Activated effector memory CD4-positive, alpha-beta T cell treated with anti-CD3 and anti-CD28 coated beads, Interleukin-2, amount 50 U/mL, for 16 hours (primary cell): ENCODE data around the gene MUC13.
"Not testable (repeated sequence)": the region's sequence is repeated elsewhere in the genome, so short reads cannot be mapped to it uniquely, and the experiment has no call there.

Experiments
- DNase-seq: peaks from one replicate; pipeline ENCODE4 v3.0.0-alpha.2; 2020

MUC13 gene

DNA sequence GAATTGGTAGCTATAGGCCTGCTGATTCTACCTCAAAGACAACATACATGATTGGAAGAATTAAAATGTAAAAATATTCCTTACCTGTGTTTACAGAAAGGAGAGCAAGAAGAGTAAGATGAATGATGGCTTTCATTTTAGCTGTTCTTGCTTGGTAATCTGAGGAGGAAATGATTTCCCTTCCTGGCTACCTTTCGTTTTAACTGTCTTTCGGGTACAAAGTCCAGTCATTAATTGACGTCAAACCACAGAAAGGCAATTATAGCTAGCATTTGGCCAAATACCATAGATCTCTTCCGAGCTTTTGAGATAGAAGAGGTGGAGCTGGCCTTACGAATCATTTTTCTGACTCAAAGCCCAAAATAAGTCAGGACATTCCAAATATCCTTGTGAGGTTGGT is at the start of gene MUC13:
MUC13 (minus strand) TSS at position 175 of the 400 bp plus-strand sequence; CDS start at position 136, 39 bp downstream.
- DNase-seq: no peak

- no peak for DNase-seq
Observed at GRCh38 chr3:124982855-124983254, 48.3 kb upstream of the MUC13 start.

DNA sequence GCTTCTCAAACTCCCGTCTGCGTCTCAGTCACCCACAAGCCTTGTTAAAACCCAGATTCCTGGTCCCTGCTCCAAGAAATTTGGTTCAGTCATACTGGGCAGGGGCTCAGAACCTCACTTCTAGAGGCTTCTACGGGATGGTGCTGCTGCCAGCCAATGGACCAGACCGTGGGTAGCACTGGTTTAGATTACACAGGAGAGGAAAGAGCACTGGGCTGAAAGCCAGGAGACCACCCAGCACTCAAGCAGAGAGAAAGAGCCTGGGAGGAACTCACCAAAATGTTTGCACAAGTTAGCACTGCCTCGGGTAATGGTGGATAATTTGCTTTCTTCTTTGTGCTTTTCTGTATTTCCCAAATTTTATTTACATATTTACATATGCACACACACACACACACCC is 46.9 kb upstream of the MUC13 start:
- DNase-seq: no peak

DNA sequence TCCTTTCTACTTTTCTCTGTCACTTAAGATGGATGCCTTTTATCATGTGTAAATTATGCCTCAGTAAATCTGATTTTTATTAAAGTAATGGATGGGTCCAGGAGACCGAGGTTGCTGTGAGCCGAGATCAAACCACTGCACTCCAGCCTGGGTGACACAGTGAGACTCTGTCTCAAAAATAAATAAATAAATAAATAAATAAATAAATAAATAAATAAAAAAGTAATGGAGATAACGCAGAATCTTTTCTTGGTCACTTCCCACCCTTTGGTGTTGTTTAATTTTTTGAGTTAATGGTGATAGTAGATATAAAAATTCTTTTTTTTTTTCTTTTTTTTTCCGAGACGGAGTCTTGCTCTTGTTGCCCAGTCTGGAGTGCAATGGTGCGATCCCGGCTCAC is 44.1 kb upstream of the MUC13 start:
- DNase-seq: no peak

DNA sequence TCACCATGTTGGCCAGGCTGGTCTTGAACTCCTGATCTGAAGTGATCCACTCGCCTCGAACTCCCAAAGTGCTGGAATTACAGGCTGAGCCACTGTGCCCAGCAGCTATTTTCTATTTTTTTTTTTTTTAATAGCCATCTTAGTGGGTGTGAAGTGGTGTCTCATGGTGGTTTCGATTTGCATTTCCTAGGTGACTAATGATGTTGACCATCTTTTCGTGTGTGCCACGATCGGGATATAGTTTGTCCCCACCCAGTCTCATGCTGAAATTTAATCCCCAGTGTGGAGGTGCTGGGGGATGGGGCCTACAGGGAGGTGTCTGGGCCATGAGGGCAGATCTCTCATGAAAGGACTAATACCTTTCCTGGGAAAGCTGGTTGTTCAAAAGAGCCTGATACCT is 41.8 kb upstream of the MUC13 start:
- no peak for DNase-seq

DNA sequence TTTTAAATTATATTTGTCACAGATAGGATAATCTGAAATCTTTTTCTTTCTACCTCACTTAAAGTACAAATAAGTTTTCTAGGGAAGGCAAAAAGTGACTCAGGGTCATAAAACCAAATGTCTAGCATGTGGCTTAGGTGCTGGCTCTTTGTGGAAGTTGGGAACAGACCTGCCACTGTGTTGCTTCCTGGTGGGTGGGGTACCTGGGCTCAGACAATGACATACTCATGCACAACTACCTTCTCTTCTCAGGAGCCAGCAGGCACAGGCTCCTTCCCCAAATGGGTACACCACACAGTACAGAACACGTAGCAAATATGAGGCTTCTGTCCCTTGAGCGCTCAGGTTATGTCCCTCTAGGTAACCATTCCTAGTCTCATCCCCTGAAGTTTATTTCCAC is 40.1 kb upstream of the MUC13 start:
- DNase-seq: no peak

- DNase-seq: no peak
Observed at GRCh38 chr3:124973290-124973689, 38.7 kb upstream of the MUC13 start.

GRCh38 chr3:124972457-124972856 is 37.9 kb upstream of the MUC13 start:
- no peak for DNase-seq

GRCh38 chr3:124969963-124970722 is 35.6 kb upstream of the MUC13 start:
- no peak for DNase-seq

GRCh38 chr3:124969190-124969589 is 34.6 kb upstream of the MUC13 start:
- DNase-seq: no peak

- DNase-seq: no peak
Observed at GRCh38 chr3:124967964-124968363, 33.4 kb upstream of the MUC13 start.

DNA sequence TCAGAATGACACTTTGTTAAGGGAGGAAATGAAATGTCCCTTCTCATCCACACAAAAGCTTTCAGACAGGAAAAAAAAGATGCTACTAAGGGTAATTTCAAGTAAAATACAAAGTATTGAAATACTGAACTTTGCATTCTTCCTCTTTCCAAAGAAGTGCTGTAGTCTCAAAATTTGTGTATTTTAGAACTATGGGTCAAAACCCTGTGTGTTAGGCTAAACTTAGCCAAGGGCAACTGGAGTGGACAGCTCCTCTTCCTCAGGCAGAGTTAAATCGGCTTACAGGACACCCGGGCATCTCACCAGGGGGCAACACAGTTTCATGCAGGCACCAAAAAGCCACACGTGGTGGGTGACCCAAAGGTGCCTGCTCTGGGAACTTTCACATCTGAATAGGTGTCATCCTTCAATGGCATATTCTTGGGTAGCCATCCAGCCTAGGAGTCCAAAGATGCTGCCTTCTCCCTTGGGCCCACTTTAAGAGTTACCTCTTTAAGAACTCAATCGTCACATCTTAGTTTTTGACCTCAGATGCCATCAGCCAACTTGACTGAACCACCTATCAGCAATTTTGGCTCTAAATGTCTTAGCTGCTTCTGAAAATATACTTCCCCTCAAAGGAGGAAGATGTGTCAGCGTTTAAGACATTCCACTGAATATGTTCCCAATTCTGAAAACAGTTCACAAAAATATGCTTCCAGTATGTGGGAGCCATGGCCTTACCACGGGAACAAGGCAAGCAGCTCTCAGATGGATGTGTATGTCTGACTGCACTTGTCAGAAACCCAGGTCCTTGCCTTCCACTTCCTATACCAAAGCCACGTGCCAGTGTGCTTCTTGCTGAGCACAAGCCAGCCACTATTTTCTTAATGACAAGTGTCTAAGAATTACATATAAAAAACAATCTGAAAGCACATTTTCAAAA is 32.2 kb upstream of the MUC13 start:
- no peak for DNase-seq

DNA sequence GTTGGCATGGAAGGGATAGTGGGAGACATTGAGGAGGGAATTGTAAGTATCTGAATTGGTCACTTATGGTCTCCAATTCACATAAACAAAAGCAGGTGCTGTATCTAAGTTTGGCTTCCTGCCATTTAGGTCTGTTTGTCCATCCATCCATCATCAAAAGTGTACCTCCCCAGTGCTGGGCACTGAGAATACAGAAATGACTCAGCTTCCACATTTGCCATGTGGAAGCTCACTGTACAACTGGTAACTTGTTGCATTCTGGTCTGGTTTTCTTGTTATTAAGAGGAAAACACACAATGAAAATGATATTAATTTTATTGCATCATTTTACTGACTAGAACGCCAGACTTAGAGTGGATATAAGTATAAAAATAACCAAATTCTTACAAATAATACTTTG is 30.9 kb upstream of the MUC13 start:
- DNase-seq: no peak

DNA sequence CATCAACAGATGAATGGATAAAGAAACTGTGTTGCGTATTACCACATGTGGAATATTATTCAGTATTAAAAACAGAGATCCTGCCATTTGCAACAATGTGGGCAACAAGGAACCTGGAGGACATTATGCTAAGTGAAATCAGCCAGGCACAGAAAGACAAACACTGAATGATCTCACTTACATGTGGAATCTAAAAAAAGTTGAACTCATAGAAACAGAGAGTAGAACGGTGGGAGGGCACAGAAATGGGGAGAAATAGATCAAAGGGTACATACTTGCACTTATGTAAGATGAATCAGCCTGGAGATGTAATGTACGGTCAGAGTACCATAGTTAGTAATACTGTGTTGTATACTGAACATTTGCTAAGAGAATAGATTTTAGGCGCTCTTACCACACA is 29.8 kb upstream of the MUC13 start:
- no peak for DNase-seq

GRCh38 chr3:124963755-124964154 is 29.2 kb upstream of the MUC13 start:
- no peak for DNase-seq

DNA sequence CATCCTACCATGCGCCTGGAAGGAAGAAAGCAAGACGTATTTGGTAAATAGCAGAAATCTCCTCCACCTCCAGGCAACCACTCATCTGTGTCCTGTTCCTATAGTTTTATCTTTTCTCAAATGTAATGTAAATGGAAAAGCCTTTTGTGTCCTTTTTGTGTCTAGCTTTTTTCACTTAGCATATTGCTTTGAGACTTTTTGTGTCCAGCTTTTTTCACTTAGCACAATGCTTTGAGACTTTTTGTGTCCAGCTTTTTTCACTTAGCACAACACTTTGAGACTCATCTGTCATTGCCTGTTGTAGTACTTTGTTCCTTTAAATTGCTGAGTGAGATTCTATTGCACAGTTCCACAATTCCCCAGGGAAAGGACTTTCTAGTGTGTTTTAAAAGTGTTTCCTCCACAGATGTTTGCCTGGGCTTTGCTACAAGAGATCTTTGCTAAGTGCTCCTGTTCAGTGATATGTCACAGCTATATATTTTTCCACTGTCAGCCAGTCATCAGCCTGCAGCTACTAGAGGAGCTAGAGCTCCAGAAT is 27.9 kb upstream of the MUC13 start:
- no peak for DNase-seq

- DNase-seq: no peak
Observed at GRCh38 chr3:124960698-124961097, 26.1 kb upstream of the MUC13 start.

GRCh38 chr3:124960105-124960504 is 25.6 kb upstream of the MUC13 start:
- no peak for DNase-seq

- not testable (repeated sequence) for DNase-seq
Observed at GRCh38 chr3:124957951-124958350, 23.4 kb upstream of the MUC13 start.

GRCh38 chr3:124952282-124952855 is 17.8 kb upstream of the MUC13 start:
- no peak for DNase-seq

GRCh38 chr3:124951511-124952281 is 17.1 kb upstream of the MUC13 start:
- no peak for DNase-seq

DNA sequence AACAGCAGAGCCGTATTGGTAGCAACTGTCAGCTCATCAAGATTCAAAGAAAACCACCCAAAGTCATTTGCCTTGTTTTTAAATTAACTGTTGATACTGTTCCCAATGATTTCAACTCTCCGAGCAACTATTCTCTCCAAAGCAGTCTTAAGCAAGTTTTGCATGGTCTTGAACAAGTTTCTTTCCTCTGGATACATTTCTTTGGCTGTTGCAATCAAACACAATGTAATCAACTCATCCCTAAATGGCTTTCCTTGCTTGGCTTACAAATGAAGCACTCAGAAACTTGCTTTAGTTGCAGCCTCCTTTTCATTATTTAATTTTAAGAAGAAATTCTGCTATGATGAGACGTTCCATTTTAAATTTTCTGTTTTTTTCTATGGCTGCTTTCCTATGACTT is 15.5 kb upstream of the MUC13 start:
- no peak for DNase-seq

GRCh38 chr3:124942613-124943012 is 8.1 kb upstream of the MUC13 start:
- DNase-seq: no peak
